Measurements from ENCODE around the gene CCDC192.

DNA sequence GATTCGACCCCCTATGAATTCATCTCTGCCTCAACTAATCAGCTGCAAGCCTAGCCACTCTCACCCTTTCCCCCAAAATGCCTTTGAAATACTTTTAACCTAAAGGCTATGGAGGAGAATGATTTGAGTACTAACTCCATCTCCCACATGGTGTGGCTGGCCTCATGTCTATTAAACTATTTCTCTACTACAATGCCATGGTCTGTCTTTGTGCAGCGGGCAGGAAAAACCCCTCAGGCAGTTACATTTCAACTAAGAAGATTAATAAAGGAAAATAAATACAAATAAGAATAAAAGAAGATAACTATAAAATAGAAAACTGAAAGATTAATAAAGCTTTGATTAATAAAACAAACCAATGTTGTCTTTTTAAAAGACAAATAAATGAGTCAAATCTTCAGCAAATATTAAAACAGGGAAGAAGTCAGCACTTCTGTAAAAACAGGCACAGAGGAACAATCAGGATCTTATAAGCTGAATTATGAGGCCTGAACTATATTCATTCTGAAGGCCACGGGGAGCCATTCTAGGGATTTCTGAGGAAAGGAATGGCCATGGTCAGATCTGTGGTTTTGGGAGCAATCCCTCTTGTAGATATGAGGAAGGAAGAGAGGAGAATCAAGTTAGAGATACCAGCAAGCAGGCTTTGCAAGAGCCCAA, 264.3 kb downstream of the CCDC192 start:
- TF ChIP-seq, protein P1, sequence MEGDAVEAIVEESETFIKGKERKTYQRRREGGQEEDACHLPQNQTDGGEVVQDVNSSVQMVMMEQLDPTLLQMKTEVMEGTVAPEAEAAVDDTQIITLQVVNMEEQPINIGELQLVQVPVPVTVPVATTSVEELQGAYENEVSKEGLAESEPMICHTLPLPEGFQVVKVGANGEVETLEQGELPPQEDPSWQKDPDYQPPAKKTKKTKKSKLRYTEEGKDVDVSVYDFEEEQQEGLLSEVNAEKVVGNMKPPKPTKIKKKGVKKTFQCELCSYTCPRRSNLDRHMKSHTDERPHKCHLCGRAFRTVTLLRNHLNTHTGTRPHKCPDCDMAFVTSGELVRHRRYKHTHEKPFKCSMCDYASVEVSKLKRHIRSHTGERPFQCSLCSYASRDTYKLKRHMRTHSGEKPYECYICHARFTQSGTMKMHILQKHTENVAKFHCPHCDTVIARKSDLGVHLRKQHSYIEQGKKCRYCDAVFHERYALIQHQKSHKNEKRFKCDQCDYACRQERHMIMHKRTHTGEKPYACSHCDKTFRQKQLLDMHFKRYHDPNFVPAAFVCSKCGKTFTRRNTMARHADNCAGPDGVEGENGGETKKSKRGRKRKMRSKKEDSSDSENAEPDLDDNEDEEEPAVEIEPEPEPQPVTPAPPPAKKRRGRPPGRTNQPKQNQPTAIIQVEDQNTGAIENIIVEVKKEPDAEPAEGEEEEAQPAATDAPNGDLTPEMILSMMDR (conservative IDR thresholded peaks at IDR 0.05; ENCODE audit: low read depth, low read length): no peak
- TF ChIP-seq EZH2 (IDR thresholded peaks at IDR 0.05; ENCODE audit: borderline replicate concordance, low read depth, low read length, poor library complexity, severe bottlenecking): no peak
